ENCODE data around the gene STK11. TPM values are rescaled to one million over a fixed set of nuclear protein-coding genes. Genes with fewer than 3 reads are reported as not detected.
A peak's percentile ranks its signal among the peaks of the same experiment; 100 is the strongest.

Gene STK11
- total RNA-seq, 1 donor from 2014 or later: 27.4 TPM

GRCh38 chr19:1241417-1242095, 36.0 kb downstream of the STK11 start, which contains the start of gene ATP5F1D:
Gene ATP5F1D, plus strand, starts transcription at chr19:1241751. Its CDS starts 100 bp downstream, at chr19:1241851.
- peaks cover 8% of the 10 kb centered on the region for H3K79me2 ChIP-seq (ENCODE audit: low read depth)
- H3K9me3 Mint-ChIP-seq: no peaks in the 10 kb centered on the region
- H3K4me1 ChIP-seq: peaks cover 17% of the 10 kb centered on the region
- H3K27ac ChIP-seq: no peak within 1 kb of the TSS
- peaks cover 27% of the 10 kb centered on the region for H4K20me1 ChIP-seq (ENCODE audit: low read depth)
- H3F3A ChIP-seq (ENCODE audit: low read depth): peaks cover 44% of the 10 kb centered on the region
- peaks cover 37% of the 10 kb centered on the region for H3K4me1 Mint-ChIP-seq
- no peaks in the 10 kb centered on the region for H3K9me3 ChIP-seq (ENCODE audit: low read depth)
- H3K36me3 Mint-ChIP-seq: no peaks in the 10 kb centered on the region
- H3K27ac Mint-ChIP-seq: peak within 1 kb of the TSS; percentile 36
- H3K4me3 ChIP-seq: peak within 1 kb of the TSS; percentile 91
- H3K36me3 ChIP-seq: no peaks in the 10 kb centered on the region
- peaks cover 7% of the 10 kb centered on the region for H3K27me3 ChIP-seq
- peak within 1 kb of the TSS; percentile 89 for H3K4me3 Mint-ChIP-seq
- H3K27me3 Mint-ChIP-seq (ENCODE audit: insufficient read depth, low read depth): peaks cover 10% of the 10 kb centered on the region
- H2AFZ ChIP-seq (replicated peaks): no peak within 1 kb of the TSS
- TF ChIP-seq EZH2 (IDR thresholded peaks at IDR 0.05) (no peak), EZH2phosphoT487 (IDR thresholded peaks at IDR 0.05) (no peak)
- TF ChIP-seq, protein P1, sequence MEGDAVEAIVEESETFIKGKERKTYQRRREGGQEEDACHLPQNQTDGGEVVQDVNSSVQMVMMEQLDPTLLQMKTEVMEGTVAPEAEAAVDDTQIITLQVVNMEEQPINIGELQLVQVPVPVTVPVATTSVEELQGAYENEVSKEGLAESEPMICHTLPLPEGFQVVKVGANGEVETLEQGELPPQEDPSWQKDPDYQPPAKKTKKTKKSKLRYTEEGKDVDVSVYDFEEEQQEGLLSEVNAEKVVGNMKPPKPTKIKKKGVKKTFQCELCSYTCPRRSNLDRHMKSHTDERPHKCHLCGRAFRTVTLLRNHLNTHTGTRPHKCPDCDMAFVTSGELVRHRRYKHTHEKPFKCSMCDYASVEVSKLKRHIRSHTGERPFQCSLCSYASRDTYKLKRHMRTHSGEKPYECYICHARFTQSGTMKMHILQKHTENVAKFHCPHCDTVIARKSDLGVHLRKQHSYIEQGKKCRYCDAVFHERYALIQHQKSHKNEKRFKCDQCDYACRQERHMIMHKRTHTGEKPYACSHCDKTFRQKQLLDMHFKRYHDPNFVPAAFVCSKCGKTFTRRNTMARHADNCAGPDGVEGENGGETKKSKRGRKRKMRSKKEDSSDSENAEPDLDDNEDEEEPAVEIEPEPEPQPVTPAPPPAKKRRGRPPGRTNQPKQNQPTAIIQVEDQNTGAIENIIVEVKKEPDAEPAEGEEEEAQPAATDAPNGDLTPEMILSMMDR (IDR thresholded peaks at IDR 0.05): no peak
- peak; percentile 97 for DNase-seq (ENCODE audit: low spot score)
- H3K4me2 ChIP-seq: peak within 1 kb of the TSS; percentile 97
- H3K9ac ChIP-seq: peak within 1 kb of the TSS; percentile 52

DNA sequence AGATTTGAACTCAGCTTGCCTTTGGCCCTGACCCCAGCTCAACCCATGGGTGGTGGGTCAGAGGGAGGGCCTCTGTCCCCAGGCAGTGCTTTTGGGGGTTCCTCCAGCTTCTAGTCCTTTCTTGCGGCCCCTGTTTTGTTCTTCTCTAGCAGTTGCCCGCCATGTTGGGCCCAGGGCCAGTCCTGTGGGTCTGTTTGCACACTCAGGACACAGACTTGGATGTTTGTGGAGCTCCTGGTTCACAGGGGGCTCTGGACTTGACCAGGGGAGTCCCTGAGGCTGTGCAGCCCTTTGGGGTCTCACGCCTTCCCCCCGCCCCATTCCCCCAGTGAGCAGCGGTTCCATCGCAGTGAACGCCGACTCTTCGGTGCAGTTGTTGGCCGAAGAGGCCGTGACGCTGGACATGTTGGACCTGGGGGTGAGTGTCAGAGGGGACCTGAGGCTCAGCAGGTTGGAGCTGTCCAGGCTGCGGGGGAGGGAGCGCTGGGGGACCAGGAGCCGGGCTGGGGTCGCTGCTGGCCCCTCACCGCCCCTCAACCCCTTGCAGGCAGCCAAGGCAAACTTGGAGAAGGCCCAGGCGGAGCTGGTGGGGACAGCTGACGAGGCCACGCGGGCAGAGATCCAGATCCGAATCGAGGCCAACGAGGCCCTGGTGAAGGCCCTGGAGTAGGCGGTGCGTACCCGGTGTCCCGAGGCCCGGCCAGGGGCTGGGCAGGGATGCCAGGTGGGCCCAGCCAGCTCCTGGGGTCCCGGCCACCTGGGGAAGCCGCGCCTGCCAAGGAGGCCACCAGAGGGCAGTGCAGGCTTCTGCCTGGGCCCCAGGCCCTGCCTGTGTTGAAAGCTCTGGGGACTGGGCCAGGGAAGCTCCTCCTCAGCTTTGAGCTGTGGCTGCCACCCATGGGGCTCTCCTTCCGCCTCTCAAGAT, 38.5 kb downstream of the STK11 start:
- peaks cover 50% of the 10 kb centered on the region for H3F3A ChIP-seq (ENCODE audit: low read depth)
- H3K36me3 ChIP-seq: no peaks in the 10 kb centered on the region
- no peak overlapping the region for H3K4me2 ChIP-seq
- Mint-ChIP-seq H3K9me3 (no peaks in the 10 kb centered on the region), H3K4me3 (peak overlapping the region; percentile 89), H3K36me3 (no peaks in the 10 kb centered on the region), H3K27me3 (ENCODE audit: insufficient read depth, low read depth) (peaks cover 7% of the 10 kb centered on the region), H3K4me1 (peaks cover 32% of the 10 kb centered on the region), H3K27ac (no peak overlapping the region)
- H3K79me2 ChIP-seq (ENCODE audit: low read depth): peaks cover 8% of the 10 kb centered on the region
- H4K20me1 ChIP-seq (ENCODE audit: low read depth): peaks cover 39% of the 10 kb centered on the region
- TF ChIP-seq, protein P1 (IDR thresholded peaks at IDR 0.05): peak; percentile 87
- TF ChIP-seq EZH2 (IDR thresholded peaks at IDR 0.05): no peak
- H3K4me3 ChIP-seq: no peak overlapping the region
- H3K9ac ChIP-seq: no peak overlapping the region
- DNase-seq (ENCODE audit: low spot score): peak; percentile 89
- H2AFZ ChIP-seq (replicated peaks): no peak overlapping the region
- no peaks in the 10 kb centered on the region for H3K9me3 ChIP-seq (ENCODE audit: low read depth)
- peaks cover 7% of the 10 kb centered on the region for H3K27me3 ChIP-seq
- H3K4me1 ChIP-seq: peaks cover 13% of the 10 kb centered on the region
- H3K27ac ChIP-seq: no peak overlapping the region

DNA sequence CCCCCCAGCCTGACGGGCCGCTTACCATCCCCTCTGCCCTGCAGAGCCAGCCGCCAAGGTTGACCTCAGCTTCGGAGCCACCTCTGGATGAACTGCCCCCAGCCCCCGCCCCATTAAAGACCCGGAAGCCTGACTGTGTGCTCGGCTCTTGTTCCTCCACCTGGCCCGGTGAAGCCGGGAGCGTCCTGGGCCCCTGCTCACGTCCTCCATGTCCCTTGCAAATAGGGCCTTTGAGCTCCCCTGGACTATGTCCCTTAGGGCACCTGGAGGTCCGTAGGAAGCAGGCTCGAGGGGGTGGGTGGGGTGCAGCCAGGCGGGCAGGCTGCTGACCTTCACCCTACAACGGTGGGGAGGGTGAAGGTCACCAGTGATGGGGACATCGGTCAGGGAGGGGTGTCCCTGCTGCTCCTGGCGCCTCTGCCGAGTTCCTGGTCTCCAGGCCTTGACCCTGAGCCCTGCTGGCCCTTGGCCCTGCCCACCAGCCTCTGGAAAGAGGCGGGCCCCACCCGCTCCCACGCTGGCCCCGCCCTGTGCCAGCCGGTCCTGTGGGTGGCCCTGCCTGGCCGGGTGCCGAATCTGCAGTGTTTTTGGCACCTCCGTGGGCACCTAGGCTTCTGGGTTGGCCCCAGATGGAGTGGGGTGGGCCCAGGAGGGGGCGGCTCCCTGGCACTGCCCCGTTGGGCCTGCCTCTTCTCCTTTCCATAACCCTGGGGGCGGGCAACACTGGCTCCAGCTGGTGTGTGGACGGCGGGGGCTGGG, 39.3 kb downstream of the STK11 start:
- no peaks in the 10 kb centered on the region for H3K9me3 ChIP-seq (ENCODE audit: low read depth)
- H3K9ac ChIP-seq: no peak overlapping the region
- no peaks in the 10 kb centered on the region for H3K36me3 Mint-ChIP-seq
- DNase-seq (ENCODE audit: low spot score): no peak
- peaks cover 7% of the 10 kb centered on the region for H3K27me3 ChIP-seq
- TF ChIP-seq EZH2phosphoT487 (IDR thresholded peaks at IDR 0.05) (no peak), EZH2 (IDR thresholded peaks at IDR 0.05) (no peak)
- TF ChIP-seq, protein P1 (IDR thresholded peaks at IDR 0.05): no peak
- peaks cover 42% of the 10 kb centered on the region for H3F3A ChIP-seq (ENCODE audit: low read depth)
- H3K36me3 ChIP-seq: no peaks in the 10 kb centered on the region
- no peak overlapping the region for H3K4me2 ChIP-seq
- no peak overlapping the region for H3K27ac Mint-ChIP-seq
- H3K4me3 ChIP-seq: no peak overlapping the region
- H3K4me3 Mint-ChIP-seq: peak overlapping the region; percentile 76
- H3K79me2 ChIP-seq (ENCODE audit: low read depth): peaks cover 10% of the 10 kb centered on the region
- H3K27me3 Mint-ChIP-seq (ENCODE audit: insufficient read depth, low read depth): peaks cover 5% of the 10 kb centered on the region
- peaks cover 39% of the 10 kb centered on the region for H4K20me1 ChIP-seq (ENCODE audit: low read depth)
- peaks cover 26% of the 10 kb centered on the region for H3K4me1 Mint-ChIP-seq
- H3K9me3 Mint-ChIP-seq: no peaks in the 10 kb centered on the region
- no peak overlapping the region for H3K27ac ChIP-seq
- no peak overlapping the region for H2AFZ ChIP-seq (replicated peaks)
- H3K4me1 ChIP-seq: peaks cover 10% of the 10 kb centered on the region
